D721Med (cell line): ENCODE measurements around the gene PTPRR.

Experiments
- DNase-seq: peaks from one replicate; pipeline ENCODE4 v3.0.0; 2011; ENCODE audit warnings: low spot score; ENCODE audit not compliant: insufficient read length
- FAIRE-seq: peaks from 2 replicates; lab custom pipeline; 2011; peaks lifted over from hg19 to GRCh38; lab: Jason Lieb, UNC
- CTCF ChIP-seq: IDR thresholded peaks from 2 replicates; pipeline ENCODE4 v1.5.1; 2012; ENCODE audit warnings: mild to moderate bottlenecking, control low read depth; ENCODE audit not compliant: insufficient read depth; ENCODE audit errors: missing control alignments

The PTPRR gene

GRCh38 chr12:70598467-70599193 is 321.9 kb downstream of the PTPRR start:
- DNase-seq, result no peak
- TF ChIP-seq CTCF, result no peak
- no peak for FAIRE-seq

- TF ChIP-seq CTCF, result no peak
- FAIRE-seq (no peak), DNase-seq (no peak)
These were observed 327.9 kb downstream of the PTPRR start for GRCh38 chr12:70592664-70593063.

- no peak for DNase-seq
- FAIRE-seq, result no peak
- no peak for TF ChIP-seq CTCF
These were observed 329.9 kb downstream of the PTPRR start for GRCh38 chr12:70590549-70591226.

GRCh38 chr12:70590051-70590450 is 330.5 kb downstream of the PTPRR start:
- no peak for DNase-seq
- FAIRE-seq, result no peak
- TF ChIP-seq CTCF, result peak; percentile 85
